Right ventricle myocardium inferior (tissue), 1 donor: Measurements from ENCODE around the gene RRP12. TPM values are rescaled to one million over a fixed set of nuclear protein-coding genes. Genes with fewer than 3 reads are reported as not detected.

Experiments
- ATAC-seq: fragments of 200-7000 bp; cut with Tn5 transposase; one replicate; pipeline ENCODE4 v1.9.1; 2020; ENCODE audit warnings: mild to moderate bottlenecking, moderate library complexity
- DNase-seq: peaks from one replicate; pipeline ENCODE4 v3.0.0; 2021; ENCODE audit errors: missing footprints
- intact Hi-C: fragments of 100-400 bp; cut with DNase I; formaldehyde crosslinking; loops from one replicate; pipeline ENCODE4 v1.11.0; 2022
- total RNA-seq: library from RNA; stranded (reverse); fragmentation: NEBNext Ultra II Directional; extraction: Animal tissue kit (Norgen Biotek cat#: 25700); gene quantifications from one replicate; pipeline ENCODE4 v1.2.1, GENCODE V29; 2021
- donor health status: DM: no; HTN: yes; CAD: no; lungs with severe emphysema.

The RRP12 gene
- total RNA-seq, 1 donor from 2014 or later = 13.8 TPM

GRCh38 chr10:97328646-97329453 lies 72.3 kb downstream of the RRP12 start:
- ATAC-seq = no peak
- DNase-seq = no peak
- intact Hi-C loops = no loop called here

- ATAC-seq = no peak
- DNase-seq = no peak
- intact Hi-C loops = no loop called here
Observed at GRCh38 chr10:97327348-97328294, 73.5 kb downstream of the RRP12 start.

GRCh38 chr10:97325754-97326153 lies 75.4 kb downstream of the RRP12 start:
- ATAC-seq (no peak), DNase-seq (no peak)
- intact Hi-C loops = no loop called here

- DNase-seq (no peak), ATAC-seq (no peak)
- intact Hi-C loops = no loop called here
Observed at GRCh38 chr10:97323501-97323900, 77.6 kb downstream of the RRP12 start.

GRCh38 chr10:97321804-97322190 lies 79.3 kb downstream of the RRP12 start:
- DNase-seq = no peak
- intact Hi-C loops = no loop called here

GRCh38 chr10:97321032-97321803 lies 79.9 kb downstream of the RRP12 start:
- intact Hi-C loops = no loop called here
- ATAC-seq (peak; percentile 18), DNase-seq (peak; percentile 82)

More at GRCh38 chr10:97321804-97322190, 79.3 kb downstream of the RRP12 start:
- no peak for ATAC-seq

- intact Hi-C loops = no loop called here
- DNase-seq = peak; percentile 76
- no peak for ATAC-seq
Observed at GRCh38 chr10:97320480-97321031, 80.6 kb downstream of the RRP12 start.

GRCh38 chr10:97319671-97320479 lies 81.3 kb downstream of the RRP12 start:
- DNase-seq (peak; percentile 82), ATAC-seq (peak; percentile 40)
- intact Hi-C loops = loop anchor here (2.0 kb wide), 1 partner anchor 13 kb away; no protein-coding TSS in a partner anchor

GRCh38 chr10:97318772-97319651 lies 82.1 kb downstream of the RRP12 start, which contains the start of gene FRAT1:
Gene FRAT1, plus strand, starts transcription at chr10:97319271. Its CDS starts 183 bp downstream, at chr10:97319454.
- DNase-seq (peak; percentile 97), ATAC-seq (peak; percentile 87)
- intact Hi-C loops = loop anchor here (2.0 kb wide), 1 partner anchor 14 kb away; no protein-coding TSS in a partner anchor

- ATAC-seq = no peak
- intact Hi-C loops = no loop called here
- no peak for DNase-seq
Observed at GRCh38 chr10:97314671-97315070, 86.5 kb downstream of the RRP12 start.

GRCh38 chr10:97312897-97313296 lies 88.2 kb downstream of the RRP12 start:
- DNase-seq = no peak
- intact Hi-C loops = no loop called here

GRCh38 chr10:97311111-97311626 lies 90.0 kb downstream of the RRP12 start:
- intact Hi-C loops = no loop called here
- DNase-seq (no peak), ATAC-seq (no peak)

More at GRCh38 chr10:97312897-97313296, 88.2 kb downstream of the RRP12 start:
- no peak for ATAC-seq

GRCh38 chr10:97307866-97308780 lies 93.0 kb downstream of the RRP12 start:
- intact Hi-C loops = no loop called here

GRCh38 chr10:97307441-97307840 lies 93.7 kb downstream of the RRP12 start:
- DNase-seq (no peak), ATAC-seq (no peak)
- intact Hi-C loops = no loop called here

More at GRCh38 chr10:97307866-97308780, 93.0 kb downstream of the RRP12 start:
- DNase-seq (no peak), ATAC-seq (no peak)
